GM21526 (cell line): Measurements from ENCODE around the gene LAMTOR3.

Source experiments
- ATAC-seq: cut with Tn5 transposase; IDR thresholded peaks from one replicate; pipeline ENCODE4 v1.9.1; 2021; ENCODE audit warnings: moderate library complexity; ENCODE audit not compliant: unreplicated experiment, low FRiP score

Gene LAMTOR3

DNA sequence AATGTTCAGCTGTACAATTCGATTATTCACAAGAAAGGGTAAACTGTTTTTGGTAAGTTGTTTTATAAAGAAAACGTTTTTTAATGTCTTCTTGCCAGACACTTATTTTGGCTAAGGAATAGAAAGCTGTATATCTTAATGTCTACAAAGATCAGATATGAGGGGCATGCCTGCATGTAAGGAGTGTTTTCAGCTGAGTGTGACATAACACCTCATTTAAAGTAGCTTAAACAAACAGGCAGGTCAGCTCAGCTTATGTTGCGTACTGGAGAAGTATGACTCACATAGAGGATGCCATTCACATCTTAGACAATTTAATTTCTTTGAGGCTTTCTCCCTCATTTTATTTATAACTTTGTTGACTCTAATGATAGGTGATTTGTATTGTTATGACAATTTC is 30.4 kb downstream of the LAMTOR3 start:
- no peak for ATAC-seq

DNA sequence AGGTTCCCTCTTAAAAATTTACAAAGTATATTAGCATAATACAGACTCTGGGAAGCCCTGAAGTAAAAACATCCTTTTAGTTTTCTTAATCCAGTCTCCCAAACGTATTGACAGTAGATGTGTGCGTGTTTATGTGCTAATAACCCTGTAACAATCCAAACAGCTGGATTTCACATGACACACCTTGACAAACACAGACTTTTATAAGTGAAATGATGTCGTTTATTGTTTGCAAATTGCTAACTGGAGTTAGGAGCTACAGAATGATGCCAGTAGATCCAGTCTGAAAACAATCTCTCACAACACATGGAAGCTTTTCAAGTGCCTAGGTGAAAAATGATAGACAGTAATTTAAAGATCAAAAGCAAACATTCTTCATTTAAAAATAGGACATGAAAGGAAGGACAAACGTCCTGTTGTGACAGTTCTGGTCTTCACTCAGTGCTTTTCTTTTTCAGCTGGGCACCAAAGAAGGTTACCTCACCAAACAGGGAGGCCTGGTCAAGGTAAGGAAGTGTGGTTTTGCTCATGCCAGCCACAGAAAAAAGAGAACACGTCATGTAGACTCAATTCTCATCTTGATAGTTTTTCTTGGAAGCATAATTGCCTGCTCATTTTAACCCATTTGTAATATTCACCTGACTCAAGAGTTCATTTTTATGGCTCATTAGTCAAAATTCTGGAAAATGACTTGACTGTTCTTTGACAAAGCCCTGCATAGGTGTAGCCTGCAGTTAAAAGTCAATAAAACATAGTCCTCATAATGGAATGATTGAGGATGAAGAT is 32.9 kb downstream of the LAMTOR3 start:
- no peak for ATAC-seq

DNA sequence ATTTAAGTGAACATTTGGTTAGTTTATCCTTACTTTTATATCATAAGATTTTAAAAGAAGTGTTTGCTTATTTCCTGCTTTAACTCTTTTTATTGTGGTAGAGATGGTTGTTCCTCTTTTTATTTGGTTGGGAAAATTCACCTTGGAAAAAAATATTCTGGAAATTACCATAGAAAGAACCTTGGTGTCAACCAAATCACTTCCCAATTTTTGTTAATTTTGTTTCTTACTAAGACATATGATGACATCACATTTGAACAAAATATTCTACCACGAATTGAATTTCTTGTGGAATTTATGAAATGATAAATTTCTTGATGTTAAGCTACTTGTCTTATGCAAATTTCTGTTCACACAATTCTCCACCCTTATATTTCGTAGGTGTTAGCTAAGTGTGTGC is 33.7 kb downstream of the LAMTOR3 start:
- no peak for ATAC-seq

DNA sequence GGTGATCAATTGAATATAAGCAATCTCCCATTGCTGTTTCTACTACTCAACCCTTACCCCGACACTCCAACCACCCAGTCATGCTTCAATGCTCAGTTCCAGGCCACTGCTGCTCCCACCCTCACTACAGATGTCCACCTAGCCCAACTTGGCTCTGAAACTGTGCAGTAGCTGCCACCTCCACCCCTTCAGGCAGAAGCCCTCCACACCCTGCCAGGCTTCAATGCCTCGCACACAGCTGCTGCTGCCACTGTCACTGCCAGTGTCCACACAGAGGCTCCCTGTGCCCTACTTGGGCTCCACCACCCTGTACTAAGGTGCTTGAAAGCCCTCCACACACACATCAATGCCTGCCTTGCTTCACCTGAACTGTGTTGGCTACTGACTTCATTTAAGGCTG is 34.6 kb downstream of the LAMTOR3 start:
- no peak for ATAC-seq

DNA sequence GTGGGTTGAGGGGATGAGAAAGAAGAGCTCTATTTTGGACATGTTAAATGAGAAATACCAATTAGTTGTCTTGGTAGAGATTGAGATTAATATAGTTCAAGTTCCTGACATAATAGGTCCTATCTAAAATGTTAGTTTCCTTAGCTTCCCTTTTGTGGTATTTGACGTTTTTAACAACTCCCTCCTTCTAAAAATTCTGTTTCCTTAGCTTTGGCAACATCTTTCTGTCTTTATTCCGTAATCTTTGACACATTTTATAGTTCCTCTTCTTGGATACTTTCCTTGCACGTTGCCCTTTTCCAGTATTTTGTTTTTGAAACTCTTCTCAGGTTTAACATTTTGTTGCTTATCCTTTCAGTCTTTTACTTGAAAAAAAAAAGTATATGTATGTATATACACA is 36.9 kb downstream of the LAMTOR3 start:
- no peak for ATAC-seq

DNA sequence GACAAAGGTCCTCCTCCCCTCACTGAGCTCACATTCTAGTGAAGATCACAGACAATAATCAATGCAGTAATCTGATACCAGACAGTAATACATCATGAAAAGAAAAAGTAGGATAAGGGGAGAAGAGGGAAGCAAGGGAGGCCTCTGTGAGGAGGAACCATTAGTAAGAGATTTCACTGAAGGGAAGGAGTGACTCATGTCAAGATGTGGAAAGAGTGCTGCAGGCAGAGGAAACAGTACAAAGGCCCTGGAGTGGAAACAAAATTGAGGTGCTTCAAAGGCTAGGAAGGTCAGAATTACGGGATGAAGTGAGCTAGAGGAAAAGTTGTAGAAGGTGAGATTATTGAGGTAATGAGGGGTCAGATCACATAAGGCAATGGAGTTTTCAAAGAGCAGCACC is 38.1 kb downstream of the LAMTOR3 start:
- no peak for ATAC-seq

DNA sequence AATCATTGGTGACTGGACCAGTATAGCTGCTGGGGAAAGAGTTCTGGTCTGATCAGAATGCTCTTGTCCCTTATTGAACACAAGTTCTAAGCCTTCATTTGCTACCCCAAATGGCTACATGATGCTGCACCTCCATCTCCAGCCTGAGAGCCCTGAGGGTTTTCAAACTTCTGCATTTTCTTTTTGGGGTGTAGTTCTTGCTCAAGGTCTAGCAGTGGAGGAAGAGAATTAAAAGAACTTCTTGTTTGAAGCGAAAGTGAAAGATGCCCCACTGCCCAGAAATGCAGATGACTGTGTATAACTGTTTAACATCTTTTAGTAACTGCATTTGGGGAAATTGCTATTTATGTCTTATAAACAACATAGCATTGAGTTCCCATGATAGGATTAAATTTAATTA is 38.5 kb downstream of the LAMTOR3 start:
- peak; percentile 53 for ATAC-seq

DNA sequence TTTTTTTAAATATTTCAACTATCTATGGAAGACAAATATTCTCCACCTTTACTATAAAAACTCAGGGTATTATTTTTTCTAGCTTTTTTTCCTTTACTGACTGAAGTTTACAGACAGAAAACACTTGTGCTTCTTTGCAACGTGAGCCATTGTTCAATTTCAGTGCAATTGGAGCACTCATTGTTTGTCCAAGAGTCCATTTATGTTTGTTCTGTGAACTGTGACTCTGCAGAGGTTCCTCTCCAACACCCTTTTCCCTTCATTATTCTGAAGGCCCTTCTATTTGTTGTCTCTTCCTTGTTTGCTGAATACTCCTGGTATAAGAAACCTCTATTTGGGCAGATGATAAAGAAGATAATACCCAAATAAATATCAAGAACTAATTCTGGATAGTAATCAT is 40.2 kb downstream of the LAMTOR3 start:
- no peak for ATAC-seq

DNA sequence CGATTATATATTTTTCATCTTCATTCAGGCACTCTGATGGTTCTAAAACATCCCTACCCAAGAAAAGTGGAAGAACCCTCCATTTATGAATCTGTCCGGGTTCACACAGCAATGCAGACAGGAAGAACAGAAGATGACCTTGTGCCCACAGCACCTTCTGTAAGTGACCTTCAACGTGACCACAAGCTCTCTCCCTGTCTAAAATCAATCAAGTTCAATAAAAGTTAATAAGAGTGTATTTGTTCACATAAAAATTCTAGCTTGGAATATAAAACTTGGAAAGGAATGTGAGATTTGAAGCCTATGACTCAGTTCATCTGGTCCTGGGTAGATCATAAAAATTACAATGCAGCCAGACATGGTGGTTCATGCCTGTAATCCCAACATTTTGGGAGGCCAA is 41.0 kb downstream of the LAMTOR3 start:
- no peak for ATAC-seq

DNA sequence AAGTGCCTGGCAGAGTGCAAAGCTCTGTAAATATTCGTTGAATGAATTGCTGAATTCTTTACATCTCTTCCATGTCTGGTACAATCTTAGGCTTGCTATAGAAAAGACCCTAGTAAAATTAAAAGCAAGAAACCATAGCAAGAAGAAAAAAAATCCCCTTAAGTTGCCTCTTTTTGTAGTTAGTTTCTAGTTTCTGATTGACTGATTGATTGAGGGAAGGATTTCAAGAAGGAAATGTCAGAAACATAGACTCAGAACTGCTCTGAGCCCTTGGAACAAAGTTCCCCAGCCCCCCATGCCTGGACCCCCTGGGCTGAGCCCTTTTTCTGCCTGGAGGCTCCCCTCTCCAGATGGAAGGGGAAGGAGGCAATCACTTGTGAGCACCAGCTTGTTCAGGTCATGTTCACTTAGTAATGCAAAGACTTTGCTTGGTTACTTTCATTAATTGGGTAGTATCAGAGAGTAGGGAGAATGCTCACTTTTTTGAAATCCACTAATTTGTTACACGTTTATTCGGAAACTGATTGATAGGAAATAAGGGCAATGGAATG is 42.0 kb downstream of the LAMTOR3 start:
- no peak for ATAC-seq

DNA sequence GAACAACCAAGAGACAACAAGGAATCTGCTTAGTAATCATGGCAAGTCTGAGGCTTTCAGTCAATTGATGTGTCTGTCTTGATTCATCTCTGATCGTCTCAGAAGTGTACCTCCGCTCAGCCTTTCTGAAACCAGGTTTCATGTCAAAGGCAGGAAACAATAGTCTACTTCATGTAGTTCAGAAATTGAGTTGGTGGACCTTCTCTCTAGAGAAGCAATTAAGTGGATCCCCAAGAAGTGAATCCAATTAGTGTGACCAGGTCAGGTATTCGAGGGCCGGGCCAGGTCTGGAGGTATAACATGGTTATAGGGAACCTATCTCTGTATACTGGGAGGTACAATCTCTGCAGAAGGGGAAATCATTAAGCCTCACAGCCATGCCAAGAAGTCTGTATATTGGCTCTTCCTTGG is 45.6 kb downstream of the LAMTOR3 start:
- ATAC-seq: peak; percentile 44

DNA sequence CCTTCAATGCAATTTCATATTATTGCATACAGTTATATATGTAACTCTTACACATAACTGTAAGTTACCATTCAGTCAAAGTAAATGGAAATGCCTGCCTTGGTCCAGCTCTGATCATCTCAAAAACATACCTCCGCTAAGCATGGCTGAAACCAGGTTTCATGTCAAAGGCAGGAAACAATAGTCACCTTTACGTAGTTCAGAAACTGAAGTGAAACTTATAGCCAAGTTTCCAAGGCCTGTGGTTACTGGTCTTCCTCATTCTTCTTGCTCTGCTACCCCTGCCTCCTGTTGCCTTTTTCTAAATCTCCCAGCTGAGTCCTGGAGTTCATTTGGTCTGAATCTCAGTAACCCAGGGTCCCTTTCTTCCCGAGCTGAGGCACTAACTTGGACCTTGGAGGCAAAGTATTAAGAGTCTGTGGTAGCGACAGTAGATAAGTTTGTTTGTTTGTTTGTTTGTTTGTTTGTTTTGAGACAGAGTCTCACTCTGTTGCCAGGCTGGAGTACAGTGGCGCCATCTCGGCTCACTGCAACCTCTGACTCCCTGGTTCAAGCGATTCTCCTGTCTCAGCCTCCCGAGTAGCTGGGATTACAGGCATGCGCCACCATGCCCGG is 46.8 kb downstream of the LAMTOR3 start:
- ATAC-seq: peak; percentile 75

DNA sequence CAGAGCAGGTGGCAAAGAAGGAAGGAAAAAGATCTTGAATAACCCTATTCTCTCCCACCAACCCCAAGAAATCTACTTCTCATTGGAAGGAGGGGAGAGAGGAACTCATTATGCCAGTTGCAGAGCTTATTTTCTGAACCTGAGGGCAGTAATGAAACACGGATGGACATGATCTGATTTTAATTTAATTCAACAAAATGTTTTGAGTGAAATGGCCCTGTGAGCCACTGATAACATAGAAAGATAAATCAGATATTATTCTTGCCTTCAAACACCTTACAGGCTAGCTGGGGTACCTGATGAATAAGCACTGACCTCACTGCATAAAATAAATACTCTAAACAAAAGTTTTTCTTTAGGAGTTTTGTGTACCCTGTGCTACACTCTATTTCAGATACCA is 47.3 kb downstream of the LAMTOR3 start:
- ATAC-seq: no peak

DNA sequence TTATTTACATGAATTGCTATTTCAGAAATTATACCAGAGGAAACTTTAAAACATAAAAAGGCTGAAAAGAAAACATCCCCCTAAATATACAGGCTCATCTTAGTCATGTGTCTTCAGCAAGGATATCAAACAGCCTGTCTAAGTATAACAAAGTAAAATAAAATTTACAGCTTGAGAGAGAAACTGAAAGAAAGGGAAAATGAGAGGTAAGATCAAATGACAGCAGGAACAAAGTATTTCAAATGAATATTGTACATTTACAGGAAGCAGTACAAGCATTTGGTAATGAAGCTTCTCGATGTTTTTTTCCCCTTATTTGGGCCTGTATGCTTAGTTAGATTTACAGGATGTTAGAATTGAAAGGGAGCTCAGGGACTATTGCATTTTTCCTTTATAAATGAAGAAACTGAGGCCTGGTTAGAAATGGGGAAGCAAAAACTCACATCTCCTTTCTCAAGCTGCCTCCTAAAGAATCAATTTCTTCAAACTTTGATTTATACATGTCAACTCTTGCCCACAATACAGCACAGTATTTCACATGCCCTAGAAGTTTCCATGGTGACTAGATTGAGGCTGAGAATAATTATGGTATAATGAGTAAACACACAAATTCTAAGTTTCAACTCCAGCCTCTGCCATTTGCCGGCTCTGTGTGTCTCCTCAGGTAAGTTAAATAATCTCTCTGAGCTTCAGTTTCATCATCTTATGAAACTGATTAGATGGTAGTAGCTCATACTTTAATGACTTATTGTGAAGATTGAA is 48.3 kb downstream of the LAMTOR3 start:
- ATAC-seq: no peak

DNA sequence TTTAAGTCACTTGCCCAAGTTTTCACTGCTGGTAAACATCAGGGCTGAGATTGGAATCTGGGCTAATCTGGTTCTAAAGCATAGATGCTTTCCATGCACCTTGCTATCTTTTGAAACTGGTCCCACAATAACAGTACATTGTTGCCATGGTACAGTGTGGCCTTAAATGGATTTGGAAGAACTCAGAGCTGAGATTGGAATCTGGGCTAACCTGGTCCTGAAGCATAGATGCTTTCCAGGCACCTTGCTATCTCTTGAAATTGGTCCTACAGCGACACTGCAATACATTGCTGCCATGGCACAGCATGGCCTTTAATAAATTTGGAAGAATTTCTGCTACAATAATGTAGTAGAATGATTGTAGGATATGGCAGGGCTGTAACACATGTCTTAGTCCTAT is 49.0 kb downstream of the LAMTOR3 start:
- no peak for ATAC-seq

DNA sequence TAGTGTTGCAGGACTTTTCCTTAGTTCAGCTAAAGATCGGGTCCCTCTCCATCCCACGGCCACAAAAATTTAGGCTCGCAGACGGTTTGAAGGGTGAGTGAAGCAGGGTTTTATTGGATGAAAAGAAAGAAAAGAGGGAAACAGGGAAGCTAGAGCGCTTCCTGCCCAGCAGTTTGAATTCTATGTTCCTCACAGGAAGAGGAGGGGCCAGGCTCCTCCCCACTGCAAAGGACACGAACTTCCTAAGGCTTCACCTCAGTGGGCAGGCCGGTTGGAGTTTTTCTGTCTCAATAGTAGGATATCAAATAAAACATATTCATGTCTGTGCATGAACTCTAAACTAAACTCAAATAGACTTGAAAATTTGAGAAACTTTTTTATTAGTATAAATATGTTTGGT is 50.2 kb downstream of the LAMTOR3 start:
- ATAC-seq: no peak

DNA sequence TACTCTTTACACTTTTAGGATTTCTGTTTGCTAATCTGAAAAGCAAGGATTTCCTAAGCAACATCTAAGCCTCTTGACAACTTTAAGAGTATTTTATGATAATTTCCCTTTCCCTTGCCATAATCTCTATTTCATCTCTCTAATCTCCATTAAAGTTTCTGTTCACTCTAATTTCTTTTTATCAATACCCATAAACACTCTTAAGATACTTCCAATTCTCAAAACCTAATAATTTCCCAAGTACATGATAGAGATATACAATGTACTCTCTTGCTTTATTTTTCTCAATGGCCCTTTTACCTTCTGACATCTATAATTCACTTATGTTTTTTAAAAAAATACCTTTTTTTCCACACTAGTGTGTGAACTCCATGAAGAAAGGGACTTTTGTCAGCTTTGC is 50.8 kb downstream of the LAMTOR3 start:
- no peak for ATAC-seq

DNA sequence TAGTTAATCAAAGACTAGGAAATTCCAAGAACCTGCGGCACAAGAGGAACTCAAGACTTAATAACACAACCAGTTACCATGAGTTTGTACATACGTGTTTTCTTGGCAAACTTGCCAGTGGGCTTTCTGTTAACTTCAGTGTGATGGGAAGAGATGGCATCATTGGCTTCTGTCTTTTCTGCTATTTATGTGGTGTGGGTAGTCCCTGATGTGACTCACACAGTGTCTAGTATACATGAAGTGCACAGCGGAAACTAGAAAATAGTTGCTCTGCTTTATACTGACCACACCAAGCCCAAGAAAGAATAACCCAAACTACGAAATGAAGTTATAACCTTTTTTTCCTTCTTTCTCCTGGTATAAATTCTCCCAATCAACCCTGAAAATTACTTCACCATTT is 53.1 kb downstream of the LAMTOR3 start:
- ATAC-seq: no peak

DNA sequence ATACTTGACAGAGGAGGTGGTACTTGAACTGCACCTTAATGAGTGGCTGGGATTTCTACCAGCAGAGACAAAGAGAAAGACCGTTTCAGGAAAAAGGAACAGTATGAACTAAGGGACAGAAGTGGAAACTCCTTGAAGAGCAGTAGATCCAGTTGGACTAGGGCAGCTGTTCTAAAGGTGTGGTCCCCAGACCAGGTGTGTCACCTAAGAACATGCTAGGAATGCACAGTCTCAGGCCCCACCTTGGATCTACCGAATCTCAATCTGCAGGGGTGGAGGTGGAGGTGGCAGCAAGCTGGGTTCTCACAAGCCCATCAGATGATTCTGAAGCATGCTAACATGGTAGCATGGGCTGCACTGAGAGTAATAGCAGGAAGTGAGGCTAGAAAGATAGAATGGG is 55.3 kb downstream of the LAMTOR3 start:
- no peak for ATAC-seq

DNA sequence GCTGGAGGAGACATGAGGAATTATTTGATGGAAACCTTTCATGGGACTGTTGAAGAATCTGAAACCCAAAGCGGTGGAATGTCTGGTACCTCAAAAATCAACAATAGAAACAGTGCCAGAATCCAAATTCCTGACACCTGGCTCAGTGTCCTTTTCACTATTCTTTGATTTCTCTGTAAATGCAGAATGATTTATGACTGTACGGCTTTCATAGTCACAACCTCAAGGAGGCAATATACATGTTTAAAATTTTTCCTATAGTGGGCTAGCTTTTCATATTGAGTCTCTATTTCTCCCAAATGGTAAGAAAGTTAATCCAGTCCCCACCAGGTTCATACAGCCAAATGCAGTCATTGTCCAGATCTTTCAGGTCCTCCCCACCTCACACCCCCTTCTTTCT is 58.3 kb downstream of the LAMTOR3 start:
- ATAC-seq: no peak

DNA sequence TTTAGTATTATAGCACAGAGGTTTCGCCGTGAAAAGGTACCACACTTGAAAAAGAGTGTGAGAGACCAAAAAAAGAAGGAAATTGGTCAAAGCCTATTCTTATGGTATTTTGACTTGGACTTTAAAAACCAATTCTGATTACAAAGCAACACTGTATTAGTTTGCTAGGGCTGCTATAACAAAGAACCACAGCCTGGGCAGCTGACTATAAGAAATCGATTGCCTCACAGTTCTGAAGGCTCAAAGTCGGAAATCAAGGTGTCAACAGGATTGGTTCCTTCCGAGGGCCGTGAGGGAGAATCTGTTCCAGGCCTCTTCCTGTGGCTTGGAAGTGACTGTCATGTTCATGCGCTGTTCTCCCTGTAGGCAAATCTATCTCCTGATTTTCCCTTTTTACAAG is 59.7 kb downstream of the LAMTOR3 start:
- no peak for ATAC-seq
